Sigmoid colon (tissue), 7 donors: ENCODE results near the gene KCND1. TPM values are rescaled to one million over a fixed set of nuclear protein-coding genes. Genes with fewer than 3 reads are reported as not detected.

ENCODE experiments used
- DNase-seq: peaks from one replicate; pipeline ENCODE4 v3.0.0-alpha.2; 2019
- H3K27ac ChIP-seq, 4 donors: fragments of 200-600 bp; sonication (generic); one replicate each; pipeline ENCODE4 v1.5.1; 2016 to 2019; ENCODE audit warnings: mild to moderate bottlenecking in 1 of 4
- H3K27me3 ChIP-seq, 3 donors: fragments of 200-600 bp; sonication (generic); one replicate each; pipeline ENCODE4 v1.5.1; 2019; ENCODE audit warnings: mild to moderate bottlenecking in 1 of 3
- H3K36me3 ChIP-seq, 4 donors: fragments of 200-600 bp; sonication (generic); one replicate each; pipeline ENCODE4 v1.5.1; 2016 to 2019
- H3K4me1 ChIP-seq, 4 donors: fragments of 200-600 bp; sonication (generic); one replicate each; pipeline ENCODE4 v1.5.1; 2017 to 2019
- H3K4me3 ChIP-seq, 4 donors: fragments of 200-600 bp; sonication (generic); one replicate each; pipeline ENCODE4 v1.5.1; 2017 to 2019; ENCODE audit warnings: mild to moderate bottlenecking in 2 of 4, moderate library complexity in 1 of 4
- H3K9me3 ChIP-seq, 4 donors: fragments of 200-600 bp in 3 of 4; sonication (generic) in 3 of 4; one replicate each; pipeline versions ENCODE4 v1.5.1 to v1.6.1; 2013 to 2019
- CTCF ChIP-seq, 4 experiments: fragments of 450-650 bp in 3 of 4; fragments of 200-600 bp in 1 of 4; IDR thresholded peaks; one replicate each; pipeline ENCODE4 v1.5.1; 2016 to 2019; ENCODE audit warnings: antibody characterized with exemption in 4 of 4, mild to moderate bottlenecking in 3 of 4, moderate library complexity in 2 of 4
- EP300 ChIP-seq, 4 donors: sonication (generic); formaldehyde crosslinking; IDR thresholded peaks; one replicate each; pipeline ENCODE4 v1.6.1; 2017; ENCODE audit warnings: antibody characterized with exemption in 4 of 4
- POLR2A ChIP-seq, 2 donors: fragments of 450-650 bp; IDR thresholded peaks; one replicate each; pipeline ENCODE4 v1.6.1; 2016; ENCODE audit warnings: antibody characterized with exemption in 2 of 2, mild to moderate bottlenecking in 2 of 2, moderate library complexity in 2 of 2
- POLR2AphosphoS5 ChIP-seq, 4 donors: sonication (generic); formaldehyde crosslinking; IDR thresholded peaks; one replicate each; pipeline ENCODE4 v1.6.1; 2017; ENCODE audit warnings: antibody characterized with exemption in 4 of 4
- WGBS, 2 donors: extraction: QIAGEN DNeasy Blood & Tissue Kit; methylation state at CpG; one replicate each; pipeline ENCODE4 v1.1.7; 2013; 5-methylcytosine and 5-hydroxymethylcytosine counted together
- intact Hi-C: fragments of 100-400 bp; cut with DNase I; formaldehyde crosslinking; loops from one replicate; pipeline ENCODE4 v1.15.1; 2023
- polyA plus RNA-seq, 3 donors: library from polyadenylated mRNA; stranded (reverse); fragments of 200-250 nt; gene quantifications; one replicate each; pipeline ENCODE4 v1.2.3, GENCODE V29; 2013
- total RNA-seq, 4 donors: library from RNA; depleted of rRNA; stranded (reverse); fragments of >200 nt; gene quantifications; one replicate each; pipeline ENCODE4 v1.1.0, GENCODE V29; 2016
- donor health status: healthy with polysubstance abuse.
- donor health status: Bipolar disorder and iron deficiency.
- donor health status: healthy.

Gene KCND1
- total and polyA plus RNA-seq, 7 donors: 0.95 to 2.5 (median 1.4) TPM; not detected in 2

GRCh38 chrX:48957477-48957826, 14.2 kb downstream of the KCND1 start, which contains the start of gene OTUD5:
OTUD5 (minus strand) TSS chrX:48957607; CDS start chrX:48957570, 37 bp downstream.
- peak within 1 kb of the TSS; percentile 89 to 90 (median 90) for H3K27ac ChIP-seq
- WGBS, 2 donors: 0 to 1% methylated on average over 53 of the region's 53 CpGs
- peak within 1 kb of the TSS; percentile 45 to 71 (median 70) for H3K4me3 ChIP-seq
- no peaks in the 10 kb centered on the region for H3K27me3 ChIP-seq
- H3K36me3 ChIP-seq: peaks cover 0 to 13% (median 2%) of the 10 kb centered on the region in 4 donors
- no peak for DNase-seq
- peak in 1 of 4 donors; percentile 10 for TF ChIP-seq POLR2AphosphoS5 (IDR thresholded peaks at IDR 0.05)
- no peak for TF ChIP-seq CTCF (IDR thresholded peaks at IDR 0.05)
- no peak for TF ChIP-seq POLR2A (IDR thresholded peaks at IDR 0.05)
- peaks cover 0 to 49% (median 30%) of the 10 kb centered on the region in 4 donors for H3K4me1 ChIP-seq
- no peaks in the 10 kb centered on the region for H3K9me3 ChIP-seq
- intact Hi-C loops: loop anchor here (5.0 to 10.0 kb wide), 3 partner anchors 65 to 263 kb away; partner anchors contain the start of genes HDAC6 and SUV39H1

- Histone ChIP-seq H3K27ac (peak overlapping the region; percentile 89 to 90 (median 90)), H3K4me3 (peak overlapping the region; percentile 45 to 71 (median 70)), H3K36me3 (peaks cover 0 to 13% (median 2%) of the 10 kb centered on the region in 4 donors), H3K4me1 (peaks cover 0 to 54% (median 31%) of the 10 kb centered on the region in 4 donors), H3K9me3 (no peaks in the 10 kb centered on the region), H3K27me3 (no peaks in the 10 kb centered on the region)
- DNase-seq: no peak
- intact Hi-C loops: loop anchor here (5.0 to 10.0 kb wide), 3 partner anchors 65 to 262 kb away; partner anchors contain the start of genes HDAC6 and SUV39H1
- TF ChIP-seq POLR2AphosphoS5 (IDR thresholded peaks at IDR 0.05) (no peak), POLR2A (IDR thresholded peaks at IDR 0.05) (no peak), EP300 (IDR thresholded peaks at IDR 0.05) (no peak), CTCF (IDR thresholded peaks at IDR 0.05) (no peak)
- 1 to 2% methylated on average over 61 of the region's 61 CpGs for WGBS, 2 donors
Measured at GRCh38 chrX:48956728-48957414, 14.8 kb downstream of the KCND1 start.

- no peak overlapping the region for H3K27ac ChIP-seq
- intact Hi-C loops: no loop called here
- peaks cover 0 to 5% (median 0%) of the 10 kb centered on the region in 4 donors for H3K36me3 ChIP-seq
- no peak for TF ChIP-seq POLR2AphosphoS5 (IDR thresholded peaks at IDR 0.05)
- TF ChIP-seq EP300 (IDR thresholded peaks at IDR 0.05): no peak
- H3K9me3 ChIP-seq: no peaks in the 10 kb centered on the region
- H3K4me3 ChIP-seq: no peak overlapping the region
- 94 to 100% methylated on average over 1 of the region's 1 CpG for WGBS, 2 donors
- H3K4me1 ChIP-seq: peaks cover 0 to 30% (median 11%) of the 10 kb centered on the region in 4 donors
- H3K27me3 ChIP-seq: no peaks in the 10 kb centered on the region
- DNase-seq: no peak
Measured at GRCh38 chrX:48948589-48948988, 23.1 kb downstream of the KCND1 start.

GRCh38 chrX:48945517-48946348, 25.9 kb downstream of the KCND1 start:
- Histone ChIP-seq H3K27ac (no peak overlapping the region), H3K4me3 (no peak overlapping the region), H3K27me3 (no peaks in the 10 kb centered on the region), H3K9me3 (no peaks in the 10 kb centered on the region), H3K4me1 (peaks cover 0 to 13% (median 0%) of the 10 kb centered on the region in 4 donors), H3K36me3 (peaks cover 0 to 5% (median 0%) of the 10 kb centered on the region in 4 donors)
- intact Hi-C loops: no loop called here
- 59 to 62% methylated on average over 8 of the region's 8 CpGs for WGBS, 2 donors
- no peak for DNase-seq
- TF ChIP-seq EP300 (IDR thresholded peaks at IDR 0.05): no peak
- TF ChIP-seq CTCF (IDR thresholded peaks at IDR 0.05): peak in 2 of 4 experiments; percentile 21 to 51
- TF ChIP-seq POLR2A (IDR thresholded peaks at IDR 0.05): no peak

GRCh38 chrX:48942895-48943294, 28.7 kb downstream of the KCND1 start:
- intact Hi-C loops: no loop called here
- Histone ChIP-seq H3K27me3 (no peaks in the 10 kb centered on the region), H3K4me3 (no peak overlapping the region), H3K4me1 (peaks cover 0 to 16% (median 0%) of the 10 kb centered on the region in 4 donors), H3K9me3 (no peaks in the 10 kb centered on the region), H3K36me3 (peaks cover 0 to 5% (median 0%) of the 10 kb centered on the region in 4 donors), H3K27ac (no peak overlapping the region)
- 76 to 90% methylated on average over 2 of the region's 2 CpGs for WGBS, 2 donors
- TF ChIP-seq POLR2AphosphoS5 (IDR thresholded peaks at IDR 0.05): no peak
- no peak for TF ChIP-seq CTCF (IDR thresholded peaks at IDR 0.05)
- no peak for TF ChIP-seq EP300 (IDR thresholded peaks at IDR 0.05)
- TF ChIP-seq POLR2A (IDR thresholded peaks at IDR 0.05): no peak
- no peak for DNase-seq
